Measurements from ENCODE around the gene FRAT1.

Gene FRAT1

GRCh38 chr10:97363071-97363470 is 44.0 kb downstream of the FRAT1 start (continued):
- TF ChIP-seq ZNF473 (tag by site-specific recombination; IDR thresholded peaks at IDR 0.05) (no peak), ZNF23 (tag by site-specific recombination; IDR thresholded peaks at IDR 0.05; ENCODE audit: borderline replicate concordance) (no peak), SETDB1 (IDR thresholded peaks at IDR 0.05; ENCODE audit: insufficient read length, low read length) (no peak), ZSCAN18 (tag by site-specific recombination; IDR thresholded peaks at IDR 0.05) (no peak), ZNF280D (tag by site-specific recombination; IDR thresholded peaks at IDR 0.05) (no peak), ZNF664 (tag by site-specific recombination; IDR thresholded peaks at IDR 0.05) (no peak), ZNF155 (tag by site-specific recombination; IDR thresholded peaks at IDR 0.05) (no peak), ZNF391 (tag by site-specific recombination; IDR thresholded peaks at IDR 0.05; ENCODE audit: borderline replicate concordance, low read depth) (no peak), HIC1 (tag by site-specific recombination; IDR thresholded peaks at IDR 0.05) (no peak)

- H3K9me3 ChIP-seq (ENCODE audit: control insufficient read depth, insufficient read depth, low read depth, low read length): no peaks in the 10 kb centered on the region
- CTCF ChIA-PET: interaction anchor here (0.7 kb wide), 1 partner anchor 26 kb away, joined by 4 read pairs; no protein-coding TSS in a partner anchor
- POLR2A ChIA-PET: no interaction called here
- H3K4me1 ChIP-seq (ENCODE audit: control insufficient read depth, insufficient read depth, low read length): no peaks in the 10 kb centered on the region
- H3K4me3 ChIP-seq (ENCODE audit: low read depth, low read length): no peak overlapping the region
- H3K27ac ChIP-seq (ENCODE audit: extremely low read depth, low read depth, low read length): no peak overlapping the region
- H3K36me3 ChIP-seq (ENCODE audit: control insufficient read depth in 2 of 2, insufficient read depth in 1 of 2, low read length in 2 of 2): peaks cover 0 to 75% of the 10 kb centered on the region in 2 experiments
- TF ChIP-seq ZEB2 (tag by site-specific recombination; IDR thresholded peaks at IDR 0.05) (no peak), ZNF391 (tag by site-specific recombination; IDR thresholded peaks at IDR 0.05; ENCODE audit: borderline replicate concordance, low read depth) (no peak), ZSCAN5A (tag by site-specific recombination; IDR thresholded peaks at IDR 0.05) (no peak), ZNF148 (tag by site-specific recombination; IDR thresholded peaks at IDR 0.05; ENCODE audit: borderline replicate concordance) (no peak), ZNF18 (tag by site-specific recombination; IDR thresholded peaks at IDR 0.05) (no peak), ZNF280C (tag by site-specific recombination; IDR thresholded peaks at IDR 0.05) (no peak), ZNF580 (tag by site-specific recombination; IDR thresholded peaks at IDR 0.05) (no peak), ZNF324 (tag by site-specific recombination; IDR thresholded peaks at IDR 0.05) (no peak), ZNF777 (tag by site-specific recombination; IDR thresholded peaks at IDR 0.05; ENCODE audit: borderline replicate concordance) (no peak), ZNF530 (tag by site-specific recombination; IDR thresholded peaks at IDR 0.05; ENCODE audit: low read depth) (no peak)
These were observed 46.8 kb downstream of the FRAT1 start for GRCh38 chr10:97365761-97366351.
